ENCODE measurements around the gene LY86.

- TF ChIP-seq FOXA1 (IDR thresholded peaks at IDR 0.05) (no peak), FOXK2 (IDR thresholded peaks at IDR 0.05) (no peak), ZNF384 (IDR thresholded peaks at IDR 0.05) (no peak), HDGF (IDR thresholded peaks at IDR 0.05; ENCODE audit: borderline replicate concordance) (no peak), L3MBTL2 (conservative IDR thresholded peaks at IDR 0.05) (no peak), SUZ12 (IDR thresholded peaks at IDR 0.05) (no peak), BHLHE40 (IDR thresholded peaks at IDR 0.05; ENCODE audit: borderline replicate concordance) (no peak), FOXM1 (IDR thresholded peaks at IDR 0.05; ENCODE audit: borderline replicate concordance) (no peak), ELF4 (IDR thresholded peaks at IDR 0.05) (no peak), PKNOX1 (IDR thresholded peaks at IDR 0.05) (no peak), TARDBP (IDR thresholded peaks at IDR 0.05) (no peak), ARNT (IDR thresholded peaks at IDR 0.05) (no peak)
Measured at GRCh38 chr6:6557886-6558285, 30.6 kb upstream of the LY86 start.

Data from HEK293T (cell line).